T47D (cell line): Measurements from ENCODE around the gene SPEF1.

Experiments used
- DNase-seq, 2 experiments: peaks; one replicate each; pipeline versions ENCODE4 v3.0.0 to v3.0.0-alpha.2; 2011 to 2012; ENCODE audit warnings: low read depth in 1 of 2, low spot score in 1 of 2
- JUND ChIP-seq: IDR thresholded peaks from 2 replicates; pipeline ENCODE4 v1.6.1; 2012; ENCODE audit warnings: low read depth
- in situ Hi-C: cut with HindIII; loops from 2 replicates; pipeline ENCODE4 v1.10.0; 2016; ENCODE audit warnings: low sequenced_read_pairs, low pct_unique_long_range_greater_than_20kb

The SPEF1 gene

DNA sequence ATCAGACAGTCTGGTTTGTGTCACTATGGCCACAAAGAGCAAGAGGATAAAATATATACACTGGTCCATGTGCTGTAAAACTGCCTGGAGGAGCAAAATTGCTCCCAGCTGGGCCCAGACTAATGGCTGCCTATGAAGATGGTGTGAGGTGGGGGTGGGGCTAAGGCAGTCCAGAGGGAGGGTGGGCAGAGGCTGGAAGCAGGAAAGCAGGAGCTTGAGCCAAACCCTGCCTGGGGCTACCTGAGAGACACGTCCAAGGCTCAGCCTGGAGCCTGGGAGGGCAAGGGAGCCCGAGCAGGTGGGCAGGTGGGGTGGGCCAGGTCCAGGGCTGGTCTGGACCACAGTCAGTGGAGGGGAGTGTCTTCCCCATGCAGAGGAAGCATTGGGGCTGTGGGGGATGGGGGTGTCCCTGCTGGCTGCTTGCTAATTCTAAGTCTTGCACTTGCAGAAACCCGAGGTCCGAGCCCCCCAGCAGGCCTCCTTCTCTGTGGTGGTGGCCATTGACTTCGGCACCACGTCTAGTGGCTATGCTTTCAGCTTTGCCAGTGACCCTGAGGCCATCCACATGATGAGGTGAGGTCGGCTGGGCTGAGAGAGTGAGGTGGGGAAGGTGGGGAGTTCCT lies 39.3 kb downstream of the SPEF1 start:
- no peak for DNase-seq
- in situ Hi-C loops = no loop called here
- no peak for TF ChIP-seq JUND

DNA sequence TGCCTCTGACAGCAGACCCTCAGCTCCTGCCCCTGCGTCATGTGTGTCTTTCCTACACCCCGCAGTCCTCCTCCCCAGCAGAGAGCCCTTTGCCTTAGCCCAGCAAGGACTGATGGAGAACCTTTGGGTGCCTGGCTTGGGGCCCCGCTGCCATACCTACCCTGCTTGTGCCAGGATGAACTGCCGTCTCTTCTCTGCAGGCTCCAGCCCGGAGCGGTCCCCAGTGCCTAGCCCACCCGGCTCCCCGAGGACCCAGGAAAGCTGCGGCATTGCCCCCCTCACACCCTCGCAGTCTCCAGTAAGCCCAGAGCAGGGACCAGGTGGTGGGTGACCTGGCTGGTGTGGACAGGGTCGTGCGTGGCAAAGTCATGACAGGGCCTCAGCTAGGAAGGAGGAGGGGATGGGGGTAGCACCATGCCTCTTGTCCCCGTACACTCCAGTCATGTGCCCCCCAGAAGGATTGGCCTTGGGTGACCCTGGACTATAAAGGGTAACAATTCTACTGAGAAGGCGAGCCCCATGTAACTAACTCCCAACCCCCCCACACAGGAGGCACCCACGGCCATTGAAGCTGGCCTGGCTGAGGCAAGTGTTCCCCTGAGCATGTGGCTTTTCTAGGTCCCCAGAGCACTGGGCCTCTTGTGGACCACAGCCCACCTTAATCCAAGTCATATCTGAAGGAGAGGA lies 40.5 kb downstream of the SPEF1 start:
- no peak for DNase-seq
- in situ Hi-C loops = no loop called here

DNA sequence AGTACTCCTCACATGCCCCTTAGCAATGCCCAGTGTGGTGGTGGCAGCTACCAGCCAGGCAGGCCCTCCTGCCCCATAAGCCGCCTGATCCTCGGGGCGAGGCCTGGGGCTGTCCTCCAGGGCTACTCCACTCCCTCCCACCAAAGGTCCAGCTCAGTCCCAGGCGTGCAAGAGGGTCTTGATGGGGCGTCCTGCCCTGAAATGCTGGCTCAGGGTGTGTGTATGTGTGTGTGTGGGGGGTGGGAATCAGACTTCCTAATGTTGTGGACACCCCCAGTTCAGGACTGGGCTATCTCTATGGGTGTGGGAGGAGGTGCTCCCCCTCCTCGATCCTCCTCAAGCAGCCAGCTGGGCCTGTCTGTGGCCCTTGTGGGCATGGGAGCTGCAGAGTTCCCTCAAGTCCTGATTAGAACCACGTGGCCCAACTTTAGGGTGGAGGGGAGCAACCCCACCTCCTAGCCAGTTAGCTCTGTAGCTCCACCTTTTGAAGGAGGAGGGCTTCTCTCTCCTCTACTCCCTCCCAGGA lies 41.3 kb downstream of the SPEF1 start:
- DNase-seq = no peak
- TF ChIP-seq JUND = no peak
- in situ Hi-C loops = no loop called here

More for the DNA sequence above, 40.5 kb downstream of the SPEF1 start:
- TF ChIP-seq JUND = no peak

DNA sequence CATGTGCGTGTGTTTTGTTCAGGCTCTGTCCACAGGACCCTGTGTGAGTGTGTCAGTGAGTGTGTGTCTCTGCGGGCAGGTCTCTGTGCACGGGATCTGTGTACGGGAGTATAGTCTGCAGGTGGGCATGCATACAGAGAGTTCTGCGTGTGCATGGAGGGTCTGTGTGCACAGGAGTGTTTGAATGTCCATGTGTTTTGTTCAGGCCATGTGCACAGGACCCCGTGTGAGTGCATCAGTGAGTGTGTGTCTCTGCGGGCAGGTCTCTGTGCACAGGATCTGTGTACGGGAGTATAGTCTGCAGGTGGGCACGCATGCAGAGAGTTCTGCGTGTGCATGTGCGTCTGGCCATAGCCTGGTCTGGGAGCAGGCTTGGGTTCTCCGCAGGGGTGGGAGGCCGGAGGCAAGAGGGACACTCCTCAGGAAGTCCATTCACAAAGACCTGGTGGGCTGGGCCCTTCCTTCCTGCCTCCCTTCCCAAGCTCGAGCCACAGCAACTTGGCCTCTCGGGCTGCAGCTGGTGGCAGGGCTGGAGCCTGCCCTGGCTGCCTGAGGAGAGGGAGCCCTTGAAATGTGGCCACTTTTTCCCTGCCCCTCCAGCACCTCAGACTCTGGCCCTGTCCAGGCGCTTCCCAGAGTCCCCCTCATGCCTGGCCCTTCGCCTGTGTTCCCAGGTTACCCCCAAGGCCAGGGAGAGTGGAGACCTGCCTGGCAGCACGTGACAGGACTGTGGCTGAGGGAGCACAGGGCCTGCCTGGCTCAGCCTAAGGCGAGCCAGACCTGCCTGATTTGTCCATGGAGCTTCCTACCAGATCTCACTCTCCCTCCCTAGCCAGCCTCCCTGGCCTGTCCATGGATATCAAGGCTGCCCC lies 42.0 kb downstream of the SPEF1 start:
- DNase-seq = no peak
- TF ChIP-seq JUND = no peak
- in situ Hi-C loops = no loop called here

DNA sequence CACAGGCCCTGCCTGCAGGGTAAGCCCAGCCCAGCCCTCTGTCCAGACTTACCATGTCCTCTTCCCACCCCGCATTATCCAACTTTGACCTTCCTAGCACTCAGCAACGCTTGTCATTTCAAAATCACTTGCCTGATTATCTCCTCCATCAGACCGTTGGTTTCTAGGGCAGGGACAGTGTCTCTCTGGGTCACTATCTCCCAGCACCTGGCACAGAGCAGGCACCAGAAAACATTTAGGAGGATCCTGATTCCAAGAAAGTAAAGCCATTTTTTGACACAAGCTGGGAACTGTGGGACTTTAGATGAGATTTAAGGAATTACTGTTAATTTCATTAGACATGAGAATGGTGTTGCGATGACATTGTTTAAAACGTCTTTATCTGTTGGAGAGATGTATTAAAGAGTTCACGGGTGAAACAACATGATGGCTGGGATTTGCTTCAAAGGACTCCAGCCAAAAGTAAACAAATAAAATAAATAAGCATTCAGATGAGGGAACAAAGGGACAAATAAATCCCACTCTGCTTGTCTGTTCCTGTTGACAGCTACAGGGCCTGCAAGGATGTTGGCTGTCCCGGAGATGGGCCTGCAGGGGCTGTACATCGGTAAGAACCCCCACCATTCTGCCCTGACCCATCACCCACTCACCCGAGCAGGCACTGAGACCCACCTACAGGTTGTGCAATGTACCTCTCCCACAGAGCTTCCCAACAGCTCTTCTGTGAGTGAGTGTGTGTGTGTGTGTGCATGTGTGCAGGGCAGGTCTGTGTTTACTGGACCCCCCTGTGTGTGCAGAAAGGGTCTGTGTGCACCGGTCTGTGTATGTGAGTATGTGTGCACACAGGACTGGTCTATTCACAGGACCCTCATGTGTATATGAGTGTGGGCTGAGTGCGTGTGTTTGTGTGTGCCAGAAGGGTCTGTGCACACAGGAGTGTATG lies 42.9 kb downstream of the SPEF1 start:
- in situ Hi-C loops = no loop called here
- DNase-seq = no peak
- TF ChIP-seq JUND = no peak

DNA sequence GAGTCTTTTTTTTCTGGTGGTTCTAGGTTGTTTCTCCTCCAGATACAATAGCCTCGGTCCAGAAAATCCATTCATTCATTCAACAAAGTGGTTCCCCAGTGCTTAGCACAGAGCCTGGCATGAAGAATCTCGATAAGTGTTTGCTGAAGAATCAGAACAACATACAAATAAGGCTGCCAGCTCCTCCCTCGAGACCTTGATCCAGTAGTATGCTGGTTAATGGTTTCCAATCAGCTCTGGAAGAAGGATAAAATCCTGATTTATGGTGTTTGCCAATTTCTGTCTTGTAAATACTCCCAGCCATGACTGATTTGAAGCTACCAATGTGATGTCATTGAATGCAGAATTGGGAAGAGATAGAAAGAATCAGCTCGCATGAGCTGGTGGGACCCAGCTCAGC lies 45.5 kb downstream of the SPEF1 start:
- in situ Hi-C loops = no loop called here
- DNase-seq = no peak
- TF ChIP-seq JUND = no peak

DNA sequence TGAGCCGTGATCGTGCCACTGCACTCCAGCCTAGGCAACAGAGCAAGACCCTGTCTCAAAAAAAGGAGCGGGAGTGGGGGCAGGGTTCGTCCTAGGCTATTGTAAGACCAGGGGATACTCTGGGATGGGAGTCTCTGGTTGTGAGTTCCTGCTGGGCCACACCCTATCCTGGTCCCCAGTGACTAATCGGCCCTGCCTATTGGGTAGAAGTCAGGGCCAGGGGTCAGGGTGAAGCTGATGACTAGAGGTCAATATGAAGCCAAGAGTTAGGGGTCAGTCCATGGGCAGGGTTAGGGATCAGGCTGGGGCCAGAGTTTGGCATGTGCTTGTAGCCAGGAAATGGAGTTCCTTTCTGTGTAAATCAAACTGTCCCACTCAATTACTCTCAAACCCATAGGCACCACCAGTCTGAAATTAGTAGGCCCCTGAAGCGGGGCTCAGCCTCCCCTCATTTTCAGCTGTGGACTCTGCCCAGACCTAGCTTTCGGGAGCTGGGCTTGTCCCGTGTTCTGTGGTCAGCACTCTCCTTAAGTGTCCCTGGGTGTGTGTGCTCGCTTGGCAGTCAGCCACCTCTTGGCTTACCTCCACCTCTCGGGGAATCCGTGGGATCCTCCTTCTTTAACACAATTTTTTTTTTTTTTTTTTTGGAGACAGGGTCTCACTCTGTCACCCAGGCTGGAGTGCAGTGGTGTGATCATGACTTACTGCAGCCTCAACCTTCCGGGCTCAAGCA lies 47.0 kb downstream of the SPEF1 start:
- DNase-seq = no peak
- TF ChIP-seq JUND = no peak
- in situ Hi-C loops = no loop called here

DNA sequence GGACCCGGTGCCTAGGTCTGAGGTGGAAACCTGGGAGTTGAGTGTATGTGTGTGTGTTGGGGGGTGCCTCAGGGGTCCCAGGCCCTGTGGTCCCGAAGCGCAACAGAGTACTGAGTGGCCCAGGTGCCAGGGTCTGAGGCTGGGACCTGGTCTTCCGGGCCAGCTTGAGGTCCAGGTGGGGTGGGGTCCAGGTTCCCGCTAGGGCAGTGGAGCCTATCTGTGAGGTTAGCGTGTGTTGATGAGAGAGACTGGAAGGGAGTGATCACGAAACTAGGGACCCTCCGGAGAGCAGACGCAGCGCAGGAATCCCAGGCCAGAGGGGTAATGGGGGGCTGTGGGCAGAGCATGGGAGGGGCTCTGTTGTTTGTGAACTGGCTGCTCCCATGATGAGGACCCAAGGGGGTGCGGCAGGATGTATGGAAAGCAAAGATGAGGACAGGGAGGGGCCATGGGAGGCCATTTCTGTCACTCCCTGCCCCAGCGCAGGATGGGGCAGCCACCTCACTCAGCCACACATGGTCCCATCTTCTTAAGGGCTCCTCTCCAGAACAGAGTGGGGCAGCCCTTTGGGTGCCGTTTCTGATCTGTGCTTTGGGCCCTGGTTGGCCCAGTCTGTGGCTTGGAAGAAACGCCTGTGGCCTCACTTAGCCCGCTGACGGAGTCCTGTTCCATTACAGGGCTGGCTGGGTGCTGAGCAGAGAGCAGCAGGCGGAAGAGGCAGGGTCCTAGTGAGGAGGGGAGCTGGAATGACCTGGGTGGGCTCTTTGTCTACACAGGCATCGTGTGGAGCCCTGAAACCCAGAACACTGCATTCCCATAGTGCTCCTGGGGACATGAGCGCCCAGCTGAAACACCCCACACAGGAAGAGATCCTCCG lies 47.9 kb downstream of the SPEF1 start:
- in situ Hi-C loops = no loop called here
- TF ChIP-seq JUND = no peak

DNA sequence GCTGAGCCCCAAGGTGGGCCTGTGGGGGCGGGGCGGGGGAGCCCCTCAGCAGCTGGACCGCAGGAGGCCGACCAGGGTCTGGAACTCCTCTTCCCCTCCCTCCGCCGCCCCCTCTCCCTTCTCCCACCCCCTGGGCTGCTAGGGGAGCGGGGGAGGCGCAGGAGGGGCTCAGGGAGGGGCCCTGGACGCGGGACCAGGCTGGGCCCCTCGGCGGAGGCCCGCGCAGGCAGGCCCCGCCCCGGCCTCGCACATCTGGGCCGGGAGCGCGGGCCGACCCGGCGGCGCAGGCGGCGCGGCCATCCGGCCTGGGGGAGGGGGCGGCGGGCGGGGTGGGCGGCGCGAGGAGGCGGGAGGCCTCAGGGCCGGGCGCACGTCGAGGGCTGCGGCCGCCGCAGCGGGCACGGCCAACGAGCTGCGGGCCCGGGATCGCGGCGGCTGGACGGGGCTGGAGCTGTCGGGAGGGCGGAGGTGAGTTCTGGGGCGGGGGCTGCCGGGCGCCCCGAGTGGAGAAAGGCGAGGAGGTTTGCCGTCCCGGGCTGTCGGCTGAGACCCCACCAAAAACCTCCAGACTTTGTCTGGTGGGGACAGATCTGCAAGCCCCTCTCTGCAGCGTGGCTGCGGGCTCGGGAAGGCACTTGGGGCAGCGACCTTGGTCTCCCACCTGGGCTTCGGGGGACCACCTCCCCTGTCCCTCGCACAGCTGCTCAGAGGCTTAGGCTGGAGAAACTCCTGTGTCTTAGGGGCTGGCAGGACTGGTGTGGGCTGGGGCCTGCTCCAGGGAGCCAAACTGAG lies 48.7 kb downstream of the SPEF1 start, which contains the start of gene HSPA12B:
HSPA12B (plus strand) TSS at position 359 of the 792 bp plus-strand sequence. CDS start 5,990 bp downstream, outside the sequence.
- in situ Hi-C loops = no loop called here
- no peak for TF ChIP-seq JUND
- no peak for DNase-seq

More for the DNA sequence above, 47.9 kb downstream of the SPEF1 start:
- DNase-seq = no peak

DNA sequence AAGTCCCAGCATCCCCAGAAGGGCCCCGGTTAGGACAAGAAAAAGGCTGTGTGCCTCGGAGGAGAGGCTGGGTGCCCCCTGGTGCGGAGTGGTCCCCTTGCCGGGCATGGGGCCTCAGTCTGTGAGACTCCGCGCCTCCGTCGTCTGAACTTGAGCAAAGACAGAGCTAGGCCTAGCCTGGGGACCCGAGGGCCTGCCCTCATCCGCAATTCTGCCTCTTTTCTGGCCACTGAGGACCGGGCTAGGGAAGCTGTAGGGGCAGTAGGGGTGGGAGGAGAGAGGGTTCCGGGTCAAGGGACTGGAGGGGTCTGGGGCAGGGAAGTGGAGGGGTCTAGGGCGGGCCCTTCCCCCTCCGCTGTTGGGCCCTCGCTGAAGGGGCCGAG lies 49.3 kb downstream of the SPEF1 start:
- in situ Hi-C loops = no loop called here
- no peak for DNase-seq
- TF ChIP-seq JUND = no peak
